ENCODE measurements around the gene COX7B.

DNA sequence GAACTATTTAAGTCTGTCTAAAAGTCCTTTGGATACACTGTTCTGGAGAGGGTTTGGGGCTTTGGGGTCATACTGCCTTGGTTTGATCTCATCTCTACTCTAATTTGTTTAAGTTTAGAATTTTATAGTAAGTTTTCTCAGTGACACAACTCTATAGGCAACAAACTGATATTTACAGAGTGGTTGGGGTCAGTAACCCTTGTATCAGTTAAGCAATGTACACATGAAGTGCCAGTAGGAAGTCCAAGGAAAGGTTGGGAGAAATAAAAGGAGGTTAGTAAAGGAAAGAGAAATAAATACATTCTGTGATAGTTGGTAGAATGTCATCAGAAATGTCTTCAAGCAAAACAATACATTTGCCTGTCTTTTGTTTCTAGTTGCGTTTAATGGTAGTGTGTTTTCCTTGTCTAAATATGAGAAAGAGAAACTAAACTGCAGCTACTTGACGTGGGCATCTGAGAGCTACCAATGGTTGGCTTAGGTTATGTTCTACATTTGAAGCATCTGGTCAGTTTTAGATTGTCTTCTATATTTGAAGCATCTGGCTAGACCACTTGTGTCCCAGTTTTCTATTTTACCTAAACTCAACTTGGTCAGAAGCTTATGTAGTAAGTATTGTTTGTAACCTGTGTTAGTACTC lies 18.1 kb downstream of the COX7B start:
- TF ChIP-seq ZNF660 (tag by site-specific recombination; IDR thresholded peaks at IDR 0.05) (no peak), ZNF571 (tag by site-specific recombination; IDR thresholded peaks at IDR 0.05) (no peak), ZNF610 (tag by site-specific recombination; IDR thresholded peaks at IDR 0.05; ENCODE audit: borderline replicate concordance) (no peak), ZNF184 (tag by site-specific recombination; IDR thresholded peaks at IDR 0.05) (no peak), ZNF544 (tag by site-specific recombination; IDR thresholded peaks at IDR 0.05) (no peak), ZNF221 (tag by site-specific recombination; IDR thresholded peaks at IDR 0.05; ENCODE audit: borderline replicate concordance) (no peak)
- TF ChIP-seq, protein P1, sequence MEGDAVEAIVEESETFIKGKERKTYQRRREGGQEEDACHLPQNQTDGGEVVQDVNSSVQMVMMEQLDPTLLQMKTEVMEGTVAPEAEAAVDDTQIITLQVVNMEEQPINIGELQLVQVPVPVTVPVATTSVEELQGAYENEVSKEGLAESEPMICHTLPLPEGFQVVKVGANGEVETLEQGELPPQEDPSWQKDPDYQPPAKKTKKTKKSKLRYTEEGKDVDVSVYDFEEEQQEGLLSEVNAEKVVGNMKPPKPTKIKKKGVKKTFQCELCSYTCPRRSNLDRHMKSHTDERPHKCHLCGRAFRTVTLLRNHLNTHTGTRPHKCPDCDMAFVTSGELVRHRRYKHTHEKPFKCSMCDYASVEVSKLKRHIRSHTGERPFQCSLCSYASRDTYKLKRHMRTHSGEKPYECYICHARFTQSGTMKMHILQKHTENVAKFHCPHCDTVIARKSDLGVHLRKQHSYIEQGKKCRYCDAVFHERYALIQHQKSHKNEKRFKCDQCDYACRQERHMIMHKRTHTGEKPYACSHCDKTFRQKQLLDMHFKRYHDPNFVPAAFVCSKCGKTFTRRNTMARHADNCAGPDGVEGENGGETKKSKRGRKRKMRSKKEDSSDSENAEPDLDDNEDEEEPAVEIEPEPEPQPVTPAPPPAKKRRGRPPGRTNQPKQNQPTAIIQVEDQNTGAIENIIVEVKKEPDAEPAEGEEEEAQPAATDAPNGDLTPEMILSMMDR (tag by site-specific recombination; IDR thresholded peaks at IDR 0.05), result no peak
- TF ChIP-seq, protein P2, sequence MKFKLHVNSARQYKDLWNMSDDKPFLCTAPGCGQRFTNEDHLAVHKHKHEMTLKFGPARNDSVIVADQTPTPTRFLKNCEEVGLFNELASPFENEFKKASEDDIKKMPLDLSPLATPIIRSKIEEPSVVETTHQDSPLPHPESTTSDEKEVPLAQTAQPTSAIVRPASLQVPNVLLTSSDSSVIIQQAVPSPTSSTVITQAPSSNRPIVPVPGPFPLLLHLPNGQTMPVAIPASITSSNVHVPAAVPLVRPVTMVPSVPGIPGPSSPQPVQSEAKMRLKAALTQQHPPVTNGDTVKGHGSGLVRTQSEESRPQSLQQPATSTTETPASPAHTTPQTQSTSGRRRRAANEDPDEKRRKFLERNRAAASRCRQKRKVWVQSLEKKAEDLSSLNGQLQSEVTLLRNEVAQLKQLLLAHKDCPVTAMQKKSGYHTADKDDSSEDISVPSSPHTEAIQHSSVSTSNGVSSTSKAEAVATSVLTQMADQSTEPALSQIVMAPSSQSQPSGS (tag by site-specific recombination; IDR thresholded peaks at IDR 0.05; ENCODE audit: low read depth), result no peak
- TF ChIP-seq, protein P3, sequence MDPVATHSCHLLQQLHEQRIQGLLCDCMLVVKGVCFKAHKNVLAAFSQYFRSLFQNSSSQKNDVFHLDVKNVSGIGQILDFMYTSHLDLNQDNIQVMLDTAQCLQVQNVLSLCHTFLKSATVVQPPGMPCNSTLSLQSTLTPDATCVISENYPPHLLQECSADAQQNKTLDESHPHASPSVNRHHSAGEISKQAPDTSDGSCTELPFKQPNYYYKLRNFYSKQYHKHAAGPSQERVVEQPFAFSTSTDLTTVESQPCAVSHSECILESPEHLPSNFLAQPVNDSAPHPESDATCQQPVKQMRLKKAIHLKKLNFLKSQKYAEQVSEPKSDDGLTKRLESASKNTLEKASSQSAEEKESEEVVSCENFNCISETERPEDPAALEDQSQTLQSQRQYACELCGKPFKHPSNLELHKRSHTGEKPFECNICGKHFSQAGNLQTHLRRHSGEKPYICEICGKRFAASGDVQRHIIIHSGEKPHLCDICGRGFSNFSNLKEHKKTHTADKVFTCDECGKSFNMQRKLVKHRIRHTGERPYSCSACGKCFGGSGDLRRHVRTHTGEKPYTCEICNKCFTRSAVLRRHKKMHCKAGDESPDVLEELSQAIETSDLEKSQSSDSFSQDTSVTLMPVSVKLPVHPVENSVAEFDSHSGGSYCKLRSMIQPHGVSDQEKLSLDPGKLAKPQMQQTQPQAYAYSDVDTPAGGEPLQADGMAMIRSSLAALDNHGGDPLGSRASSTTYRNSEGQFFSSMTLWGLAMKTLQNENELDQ (tag by site-specific recombination; IDR thresholded peaks at IDR 0.05; ENCODE audit: low read depth), result no peak
- TF ChIP-seq, protein P4, sequence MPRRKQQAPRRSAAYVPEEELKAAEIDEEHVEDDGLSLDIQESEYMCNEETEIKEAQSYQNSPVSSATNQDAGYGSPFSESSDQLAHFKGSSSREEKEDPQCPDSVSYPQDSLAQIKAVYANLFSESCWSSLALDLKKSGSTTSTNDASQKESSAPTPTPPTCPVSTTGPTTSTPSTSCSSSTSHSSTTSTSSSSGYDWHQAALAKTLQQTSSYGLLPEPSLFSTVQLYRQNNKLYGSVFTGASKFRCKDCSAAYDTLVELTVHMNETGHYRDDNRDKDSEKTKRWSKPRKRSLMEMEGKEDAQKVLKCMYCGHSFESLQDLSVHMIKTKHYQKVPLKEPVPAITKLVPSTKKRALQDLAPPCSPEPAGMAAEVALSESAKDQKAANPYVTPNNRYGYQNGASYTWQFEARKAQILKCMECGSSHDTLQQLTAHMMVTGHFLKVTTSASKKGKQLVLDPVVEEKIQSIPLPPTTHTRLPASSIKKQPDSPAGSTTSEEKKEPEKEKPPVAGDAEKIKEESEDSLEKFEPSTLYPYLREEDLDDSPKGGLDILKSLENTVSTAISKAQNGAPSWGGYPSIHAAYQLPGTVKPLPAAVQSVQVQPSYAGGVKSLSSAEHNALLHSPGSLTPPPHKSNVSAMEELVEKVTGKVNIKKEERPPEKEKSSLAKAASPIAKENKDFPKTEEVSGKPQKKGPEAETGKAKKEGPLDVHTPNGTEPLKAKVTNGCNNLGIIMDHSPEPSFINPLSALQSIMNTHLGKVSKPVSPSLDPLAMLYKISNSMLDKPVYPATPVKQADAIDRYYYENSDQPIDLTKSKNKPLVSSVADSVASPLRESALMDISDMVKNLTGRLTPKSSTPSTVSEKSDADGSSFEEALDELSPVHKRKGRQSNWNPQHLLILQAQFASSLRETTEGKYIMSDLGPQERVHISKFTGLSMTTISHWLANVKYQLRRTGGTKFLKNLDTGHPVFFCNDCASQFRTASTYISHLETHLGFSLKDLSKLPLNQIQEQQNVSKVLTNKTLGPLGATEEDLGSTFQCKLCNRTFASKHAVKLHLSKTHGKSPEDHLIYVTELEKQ (tag by site-specific recombination; IDR thresholded peaks at IDR 0.05; ENCODE audit: borderline replicate concordance), result no peak
- TF ChIP-seq, protein P5, sequence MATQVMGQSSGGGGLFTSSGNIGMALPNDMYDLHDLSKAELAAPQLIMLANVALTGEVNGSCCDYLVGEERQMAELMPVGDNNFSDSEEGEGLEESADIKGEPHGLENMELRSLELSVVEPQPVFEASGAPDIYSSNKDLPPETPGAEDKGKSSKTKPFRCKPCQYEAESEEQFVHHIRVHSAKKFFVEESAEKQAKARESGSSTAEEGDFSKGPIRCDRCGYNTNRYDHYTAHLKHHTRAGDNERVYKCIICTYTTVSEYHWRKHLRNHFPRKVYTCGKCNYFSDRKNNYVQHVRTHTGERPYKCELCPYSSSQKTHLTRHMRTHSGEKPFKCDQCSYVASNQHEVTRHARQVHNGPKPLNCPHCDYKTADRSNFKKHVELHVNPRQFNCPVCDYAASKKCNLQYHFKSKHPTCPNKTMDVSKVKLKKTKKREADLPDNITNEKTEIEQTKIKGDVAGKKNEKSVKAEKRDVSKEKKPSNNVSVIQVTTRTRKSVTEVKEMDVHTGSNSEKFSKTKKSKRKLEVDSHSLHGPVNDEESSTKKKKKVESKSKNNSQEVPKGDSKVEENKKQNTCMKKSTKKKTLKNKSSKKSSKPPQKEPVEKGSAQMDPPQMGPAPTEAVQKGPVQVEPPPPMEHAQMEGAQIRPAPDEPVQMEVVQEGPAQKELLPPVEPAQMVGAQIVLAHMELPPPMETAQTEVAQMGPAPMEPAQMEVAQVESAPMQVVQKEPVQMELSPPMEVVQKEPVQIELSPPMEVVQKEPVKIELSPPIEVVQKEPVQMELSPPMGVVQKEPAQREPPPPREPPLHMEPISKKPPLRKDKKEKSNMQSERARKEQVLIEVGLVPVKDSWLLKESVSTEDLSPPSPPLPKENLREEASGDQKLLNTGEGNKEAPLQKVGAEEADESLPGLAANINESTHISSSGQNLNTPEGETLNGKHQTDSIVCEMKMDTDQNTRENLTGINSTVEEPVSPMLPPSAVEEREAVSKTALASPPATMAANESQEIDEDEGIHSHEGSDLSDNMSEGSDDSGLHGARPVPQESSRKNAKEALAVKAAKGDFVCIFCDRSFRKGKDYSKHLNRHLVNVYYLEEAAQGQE (tag by site-specific recombination; IDR thresholded peaks at IDR 0.05), result no peak

Data from HEK293 (cell line).